Astrocyte (in vitro differentiated cells and primary cell): ENCODE data around the gene GAS6. TPM values are rescaled to one million over a fixed set of nuclear protein-coding genes. Genes with fewer than 3 reads are reported as not detected.
A peak's percentile ranks its signal among the peaks of the same experiment; 100 is the strongest.

Experiments
- DNase-seq: peaks from one replicate; pipeline ENCODE4 v3.0.0-alpha.2; 2010; ENCODE audit warnings: low read depth
- FAIRE-seq: peaks from 2 replicates; lab custom pipeline; 2011; peaks lifted over from hg19 to GRCh38; lab: Jason Lieb, UNC
- H2AFZ ChIP-seq: 2 replicates; pipeline ENCODE4 v1.6.0; 2012; ENCODE audit warnings: low read depth, low read length, inconsistent platforms
- H3K27ac ChIP-seq: 2 replicates; pipeline ENCODE4 v1.5.1; 2011; ENCODE audit warnings: low read depth, low read length, inconsistent platforms
- H3K27me3 ChIP-seq: 2 replicates; pipeline ENCODE4 v1.6.0; 2011; ENCODE audit warnings: low read length, inconsistent platforms; ENCODE audit not compliant: insufficient read depth
- H3K36me3 ChIP-seq: 2 replicates; pipeline ENCODE4 v1.5.1; 2011; ENCODE audit warnings: low read length, inconsistent platforms; ENCODE audit not compliant: insufficient read depth
- H3K4me1 ChIP-seq: 2 replicates; pipeline ENCODE4 v1.5.1; 2011; ENCODE audit warnings: low read length, inconsistent platforms; ENCODE audit not compliant: insufficient read depth
- H3K4me2 ChIP-seq: 2 replicates; pipeline ENCODE4 v1.6.0; 2012; ENCODE audit warnings: low read length, inconsistent platforms
- H3K4me3 ChIP-seq: 2 replicates; pipeline ENCODE4 v1.5.1; 2011; ENCODE audit warnings: low read depth, mild to moderate bottlenecking, low read length, inconsistent platforms; ENCODE audit not compliant: insufficient read depth
- H3K79me2 ChIP-seq: 2 replicates; pipeline ENCODE4 v1.6.0; 2012; ENCODE audit warnings: mild to moderate bottlenecking, low read length, inconsistent platforms; ENCODE audit not compliant: insufficient read depth
- H3K9ac ChIP-seq: 2 replicates; pipeline ENCODE4 v1.6.0; 2012; ENCODE audit warnings: mild to moderate bottlenecking, low read length, inconsistent platforms
- H3K9me3 ChIP-seq: 2 replicates; pipeline ENCODE4 v1.5.1; 2012; ENCODE audit warnings: low read depth, mild to moderate bottlenecking, low read length, inconsistent platforms; ENCODE audit not compliant: insufficient read depth
- H4K20me1 ChIP-seq: 2 replicates; pipeline ENCODE4 v1.6.0; 2012; ENCODE audit warnings: low read length, inconsistent platforms; ENCODE audit not compliant: insufficient read depth
- H3K27ac Mint-ChIP-seq: one replicate; pipeline ENCODE4 v1.8.0; 2021; ENCODE audit warnings: mild to moderate bottlenecking, mixed read lengths; ENCODE audit not compliant: unreplicated experiment
- H3K27me3 Mint-ChIP-seq: one replicate; pipeline ENCODE4 v1.8.0; 2021; ENCODE audit warnings: low read depth, mixed read lengths; ENCODE audit not compliant: unreplicated experiment
- H3K36me3 Mint-ChIP-seq: one replicate; pipeline ENCODE4 v1.8.0; 2021; ENCODE audit warnings: low read depth, mixed read lengths; ENCODE audit not compliant: unreplicated experiment
- H3K4me1 Mint-ChIP-seq: one replicate; pipeline ENCODE4 v1.8.0; 2021; ENCODE audit warnings: low read depth, mixed read lengths; ENCODE audit not compliant: unreplicated experiment
- H3K4me3 Mint-ChIP-seq: one replicate; pipeline ENCODE4 v1.8.0; 2021; ENCODE audit warnings: mild to moderate bottlenecking, moderate library complexity, mixed read lengths; ENCODE audit not compliant: unreplicated experiment
- H3K9me3 Mint-ChIP-seq: one replicate; pipeline ENCODE4 v1.8.0; 2021; ENCODE audit warnings: mild to moderate bottlenecking, mixed read lengths; ENCODE audit not compliant: unreplicated experiment
- EZH2 ChIP-seq: IDR thresholded peaks from 2 replicates; pipeline ENCODE4 v1.6.1; 2012; ENCODE audit warnings: mild to moderate bottlenecking, low read length, inconsistent platforms; ENCODE audit not compliant: insufficient read depth
- total RNA-seq: library from RNA; stranded (reverse); gene quantifications from 2 replicates; pipeline ENCODE4 v1.2.1, GENCODE V29; 2021
- TF ChIP-seq, protein P1 (sequence below): IDR thresholded peaks from 2 replicates; pipeline ENCODE4 v1.5.1; 2011; ENCODE audit warnings: low read depth, mild to moderate bottlenecking, inconsistent platforms, low read length, moderate library complexity; ENCODE audit not compliant: insufficient read depth

Gene GAS6
- total RNA-seq, 1 donor from 2014 or later: 287 TPM

DNA sequence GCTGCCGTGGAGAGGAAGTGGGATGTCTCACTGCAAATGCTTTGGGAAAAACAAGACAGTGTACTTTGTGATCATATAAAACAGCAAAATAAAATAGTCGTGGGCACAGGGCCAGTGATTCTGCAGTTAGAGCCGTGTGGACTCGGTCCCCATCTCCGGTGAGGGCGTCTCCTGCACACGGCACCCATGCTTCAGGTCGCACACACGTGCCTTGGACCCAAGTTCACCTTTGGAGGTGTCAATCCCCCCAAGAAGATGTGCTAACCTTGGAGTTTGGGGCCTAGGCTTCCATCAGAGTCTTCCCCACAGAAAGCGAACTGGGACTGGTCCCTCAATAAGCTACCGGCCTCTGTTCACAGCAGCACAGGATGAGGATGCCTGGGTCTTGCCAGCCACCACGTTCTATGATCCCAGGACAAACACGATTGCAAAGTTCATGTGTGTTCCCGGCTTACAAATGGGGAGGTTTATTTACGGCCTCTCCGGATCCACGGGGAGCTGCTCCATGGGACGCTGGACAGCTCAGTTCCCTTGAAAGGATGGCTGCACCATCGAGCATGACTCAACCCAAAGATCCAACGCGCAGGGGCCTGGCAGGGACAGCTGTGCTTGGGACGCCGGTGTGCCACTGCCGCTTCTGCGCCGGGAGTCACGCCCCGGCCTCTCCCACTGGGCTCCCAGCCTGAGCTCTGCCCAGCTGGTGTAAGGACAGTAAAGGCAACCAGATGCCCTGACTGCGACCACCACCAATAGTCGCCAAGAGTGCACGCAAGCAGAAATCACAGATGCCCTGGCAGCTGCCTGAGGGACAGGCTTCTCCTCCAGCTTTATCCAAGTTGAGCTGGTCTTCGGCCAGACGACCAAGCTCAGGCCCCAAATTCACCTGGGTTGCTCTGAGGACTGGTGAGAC, 8.6 kb downstream of the GAS6 start:
- H3K4me2 ChIP-seq: no peak overlapping the region
- no peaks in the 10 kb centered on the region for H3K27me3 ChIP-seq
- H3K4me1 ChIP-seq: peaks cover 33% of the 10 kb centered on the region
- peaks cover 100% of the 10 kb centered on the region for H3K79me2 ChIP-seq
- Mint-ChIP-seq H3K4me3 (no peak overlapping the region), H3K27me3 (no peaks in the 10 kb centered on the region), H3K36me3 (peaks cover 15% of the 10 kb centered on the region), H3K4me1 (peaks cover 41% of the 10 kb centered on the region), H3K27ac (peak overlapping the region; percentile 65), H3K9me3 (no peaks in the 10 kb centered on the region)
- H3K4me3 ChIP-seq: no peak overlapping the region
- TF ChIP-seq, protein P1, sequence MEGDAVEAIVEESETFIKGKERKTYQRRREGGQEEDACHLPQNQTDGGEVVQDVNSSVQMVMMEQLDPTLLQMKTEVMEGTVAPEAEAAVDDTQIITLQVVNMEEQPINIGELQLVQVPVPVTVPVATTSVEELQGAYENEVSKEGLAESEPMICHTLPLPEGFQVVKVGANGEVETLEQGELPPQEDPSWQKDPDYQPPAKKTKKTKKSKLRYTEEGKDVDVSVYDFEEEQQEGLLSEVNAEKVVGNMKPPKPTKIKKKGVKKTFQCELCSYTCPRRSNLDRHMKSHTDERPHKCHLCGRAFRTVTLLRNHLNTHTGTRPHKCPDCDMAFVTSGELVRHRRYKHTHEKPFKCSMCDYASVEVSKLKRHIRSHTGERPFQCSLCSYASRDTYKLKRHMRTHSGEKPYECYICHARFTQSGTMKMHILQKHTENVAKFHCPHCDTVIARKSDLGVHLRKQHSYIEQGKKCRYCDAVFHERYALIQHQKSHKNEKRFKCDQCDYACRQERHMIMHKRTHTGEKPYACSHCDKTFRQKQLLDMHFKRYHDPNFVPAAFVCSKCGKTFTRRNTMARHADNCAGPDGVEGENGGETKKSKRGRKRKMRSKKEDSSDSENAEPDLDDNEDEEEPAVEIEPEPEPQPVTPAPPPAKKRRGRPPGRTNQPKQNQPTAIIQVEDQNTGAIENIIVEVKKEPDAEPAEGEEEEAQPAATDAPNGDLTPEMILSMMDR: no peak
- TF ChIP-seq EZH2: no peak
- FAIRE-seq: no peak
- no peaks in the 10 kb centered on the region for H3K9me3 ChIP-seq
- H3K36me3 ChIP-seq: peaks cover 18% of the 10 kb centered on the region
- H4K20me1 ChIP-seq: peaks cover 90% of the 10 kb centered on the region
- H2AFZ ChIP-seq: no peak overlapping the region
- no peak overlapping the region for H3K9ac ChIP-seq
- H3K27ac ChIP-seq: no peak overlapping the region
- no peak for DNase-seq

DNA sequence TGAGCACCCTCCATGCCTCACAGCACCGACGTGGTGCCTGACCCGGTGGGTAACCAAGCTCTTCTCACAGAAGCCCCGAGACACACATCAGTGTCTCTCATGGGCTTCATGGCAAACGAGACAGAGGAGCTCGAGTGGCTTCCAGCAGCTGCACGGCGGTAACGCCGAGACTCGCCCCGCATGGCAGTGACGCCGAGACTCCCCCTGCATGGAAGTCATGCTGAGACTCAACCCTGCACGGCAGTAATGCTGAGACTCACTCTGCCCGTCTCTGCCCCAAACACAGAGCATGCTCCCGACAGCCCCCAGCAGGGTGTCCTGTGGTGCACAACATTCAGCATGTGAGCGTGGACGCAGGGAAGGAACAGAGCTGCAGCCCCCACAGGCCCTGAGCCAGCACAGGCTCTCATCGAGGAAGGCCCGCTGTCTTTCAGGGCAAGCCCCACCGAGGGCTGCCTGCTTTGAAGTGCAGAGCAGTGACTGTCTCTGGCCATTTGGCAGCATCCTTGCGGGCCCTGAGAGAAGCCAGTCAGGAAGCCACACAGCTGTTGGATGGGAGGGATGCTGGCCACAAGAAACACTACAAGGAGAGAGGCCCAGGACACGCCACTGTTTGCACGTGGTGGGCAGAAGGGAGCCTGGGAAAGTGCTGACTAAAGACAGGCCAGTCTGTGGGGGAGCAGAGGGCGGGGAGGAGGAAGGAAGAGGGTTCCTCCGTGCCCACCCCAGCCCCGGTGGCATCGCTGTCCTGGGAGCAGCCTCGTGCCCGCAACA, 9.5 kb downstream of the GAS6 start:
- Mint-ChIP-seq H3K27ac (peak overlapping the region; percentile 35), H3K36me3 (peaks cover 14% of the 10 kb centered on the region), H3K4me3 (no peak overlapping the region), H3K27me3 (no peaks in the 10 kb centered on the region), H3K9me3 (no peaks in the 10 kb centered on the region), H3K4me1 (peaks cover 32% of the 10 kb centered on the region)
- H3K27me3 ChIP-seq: no peaks in the 10 kb centered on the region
- peaks cover 90% of the 10 kb centered on the region for H4K20me1 ChIP-seq
- no peak overlapping the region for H3K4me3 ChIP-seq
- no peak overlapping the region for H3K27ac ChIP-seq
- peaks cover 100% of the 10 kb centered on the region for H3K79me2 ChIP-seq
- peaks cover 14% of the 10 kb centered on the region for H3K36me3 ChIP-seq
- no peak for TF ChIP-seq EZH2
- TF ChIP-seq, protein P1: no peak
- no peak for FAIRE-seq
- H3K9me3 ChIP-seq: no peaks in the 10 kb centered on the region
- no peak overlapping the region for H3K9ac ChIP-seq
- peak; percentile 53 for DNase-seq
- peaks cover 32% of the 10 kb centered on the region for H3K4me1 ChIP-seq
- no peak overlapping the region for H2AFZ ChIP-seq
- H3K4me2 ChIP-seq: peak overlapping the region; percentile 23
